Glutamatergic neuron (in vitro differentiated cells): Measurements from ENCODE around the gene ABCA13. TPM values are rescaled to one million over a fixed set of nuclear protein-coding genes. Genes with fewer than 3 reads are reported as not detected.

Experiments
- DNase-seq: peaks from one replicate; pipeline ENCODE4 v3.0.0; 2022
- H3K27ac Mint-ChIP-seq: one replicate; pipeline ENCODE4 v1.8.0; 2020; ENCODE audit warnings: mild to moderate bottlenecking, mixed read lengths, inconsistent platforms; ENCODE audit not compliant: unreplicated experiment
- H3K27me3 Mint-ChIP-seq: one replicate; pipeline ENCODE4 v1.8.0; 2020; ENCODE audit warnings: mild to moderate bottlenecking, moderate library complexity, mixed read lengths, inconsistent platforms; ENCODE audit not compliant: unreplicated experiment
- H3K36me3 Mint-ChIP-seq: one replicate; pipeline ENCODE4 v1.8.0; 2020; ENCODE audit warnings: mild to moderate bottlenecking, mixed read lengths, inconsistent platforms; ENCODE audit not compliant: unreplicated experiment
- H3K4me1 Mint-ChIP-seq: one replicate; pipeline ENCODE4 v1.8.0; 2020; ENCODE audit warnings: mild to moderate bottlenecking, low read depth, mixed read lengths, inconsistent platforms; ENCODE audit not compliant: unreplicated experiment
- H3K4me3 Mint-ChIP-seq: one replicate; pipeline ENCODE4 v1.8.0; 2020; ENCODE audit warnings: mild to moderate bottlenecking, mixed read lengths, inconsistent platforms; ENCODE audit not compliant: unreplicated experiment
- H3K9me3 Mint-ChIP-seq: one replicate; pipeline ENCODE4 v1.8.0; 2020; ENCODE audit warnings: mild to moderate bottlenecking, moderate library complexity, mixed read lengths, inconsistent platforms; ENCODE audit not compliant: unreplicated experiment
- total RNA-seq: library from RNA; stranded (reverse); fragmentation: NEBNext Ultra II Directional; extraction: Animal tissue kit (Norgen Biotek cat#: 25700); gene quantifications from one replicate; pipeline ENCODE4 v1.2.1, GENCODE V29; 2021; ENCODE audit not compliant: unreplicated experiment
- TF ChIP-seq, protein P1 (sequence below): fragments of 200-600 bp; sonication (generic); IDR thresholded peaks from one replicate; pipeline ENCODE4 v1.5.0; 2021; ENCODE audit not compliant: partially characterized antibody, unreplicated experiment

Gene ABCA13
- total RNA-seq, 1 donor from 2014 or later, result 0.61 TPM

DNA sequence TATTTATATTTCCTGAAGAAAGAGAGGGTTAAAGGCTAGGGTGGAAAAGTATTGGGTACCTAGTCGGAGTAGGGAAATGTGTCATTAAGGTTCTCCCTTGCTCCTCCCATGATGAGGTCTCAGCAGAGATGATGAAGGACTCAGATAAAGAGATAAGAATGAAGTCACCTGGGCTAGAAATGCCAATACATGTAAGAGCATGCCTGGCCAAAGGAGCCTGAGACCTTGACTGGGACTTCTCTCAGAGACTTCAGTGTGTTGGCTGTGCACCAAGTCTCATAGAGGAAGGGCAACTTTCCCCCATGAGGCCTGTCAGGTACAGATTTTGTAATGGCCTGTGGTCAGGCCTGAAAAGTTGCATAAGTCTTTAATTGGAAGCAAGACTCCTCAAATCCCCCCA, 392.1 kb downstream of the ABCA13 start:
- peaks cover 3% of the 10 kb centered on the region for H3K36me3 Mint-ChIP-seq
- no peaks in the 10 kb centered on the region for H3K27me3 Mint-ChIP-seq
- no peak overlapping the region for H3K4me3 Mint-ChIP-seq

DNA sequence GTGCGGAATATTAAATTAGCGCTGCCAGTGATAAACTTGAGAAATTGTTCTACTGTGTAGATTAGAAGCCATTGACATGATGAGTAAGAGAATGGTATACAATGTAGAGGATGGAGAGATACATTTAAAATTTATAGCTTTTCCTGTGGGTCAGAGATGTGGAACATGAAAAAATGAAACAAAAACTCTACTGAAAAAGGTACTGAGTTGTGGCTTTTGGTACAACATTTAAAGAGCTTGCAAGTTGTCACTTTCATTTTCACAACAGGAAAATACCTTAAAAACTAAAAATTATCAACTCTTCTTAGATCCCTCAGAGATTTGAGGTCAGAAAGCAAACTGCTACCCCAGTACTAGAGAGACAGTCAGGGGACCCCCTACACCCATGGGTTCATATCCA, 404.3 kb downstream of the ABCA13 start:
- no peaks in the 10 kb centered on the region for H3K27me3 Mint-ChIP-seq
- H3K27ac Mint-ChIP-seq, result no peak overlapping the region
- TF ChIP-seq, protein P1, sequence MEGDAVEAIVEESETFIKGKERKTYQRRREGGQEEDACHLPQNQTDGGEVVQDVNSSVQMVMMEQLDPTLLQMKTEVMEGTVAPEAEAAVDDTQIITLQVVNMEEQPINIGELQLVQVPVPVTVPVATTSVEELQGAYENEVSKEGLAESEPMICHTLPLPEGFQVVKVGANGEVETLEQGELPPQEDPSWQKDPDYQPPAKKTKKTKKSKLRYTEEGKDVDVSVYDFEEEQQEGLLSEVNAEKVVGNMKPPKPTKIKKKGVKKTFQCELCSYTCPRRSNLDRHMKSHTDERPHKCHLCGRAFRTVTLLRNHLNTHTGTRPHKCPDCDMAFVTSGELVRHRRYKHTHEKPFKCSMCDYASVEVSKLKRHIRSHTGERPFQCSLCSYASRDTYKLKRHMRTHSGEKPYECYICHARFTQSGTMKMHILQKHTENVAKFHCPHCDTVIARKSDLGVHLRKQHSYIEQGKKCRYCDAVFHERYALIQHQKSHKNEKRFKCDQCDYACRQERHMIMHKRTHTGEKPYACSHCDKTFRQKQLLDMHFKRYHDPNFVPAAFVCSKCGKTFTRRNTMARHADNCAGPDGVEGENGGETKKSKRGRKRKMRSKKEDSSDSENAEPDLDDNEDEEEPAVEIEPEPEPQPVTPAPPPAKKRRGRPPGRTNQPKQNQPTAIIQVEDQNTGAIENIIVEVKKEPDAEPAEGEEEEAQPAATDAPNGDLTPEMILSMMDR, result no peak
- H3K36me3 Mint-ChIP-seq, result no peaks in the 10 kb centered on the region
- H3K4me1 Mint-ChIP-seq, result no peaks in the 10 kb centered on the region
- H3K4me3 Mint-ChIP-seq, result no peak overlapping the region
- no peak for DNase-seq
- H3K9me3 Mint-ChIP-seq, result no peaks in the 10 kb centered on the region

More for the DNA sequence above, 392.1 kb downstream of the ABCA13 start:
- H3K4me1 Mint-ChIP-seq, result peaks cover 3% of the 10 kb centered on the region
- TF ChIP-seq, protein P1, result no peak
- H3K9me3 Mint-ChIP-seq, result no peaks in the 10 kb centered on the region
- H3K27ac Mint-ChIP-seq, result no peak overlapping the region
- DNase-seq, result no peak

DNA sequence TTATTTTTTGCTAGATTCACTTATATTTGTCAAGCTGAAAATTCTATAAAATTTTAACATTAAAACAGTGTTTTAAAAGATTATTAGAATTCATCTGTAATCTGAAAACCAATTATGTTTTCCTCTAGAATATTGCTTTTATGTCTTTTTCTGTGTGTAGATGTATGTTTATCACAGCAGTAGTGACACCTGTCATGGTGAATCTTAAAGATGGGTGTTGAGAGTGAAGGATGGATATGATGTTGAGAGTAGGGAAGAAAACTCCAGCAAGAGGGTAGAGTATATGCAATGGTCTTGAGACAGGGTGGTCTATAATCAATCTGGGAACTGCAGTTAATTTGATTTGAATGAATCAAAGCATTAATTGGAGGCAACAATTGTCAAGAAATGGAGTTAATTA, 416.2 kb downstream of the ABCA13 start:
- DNase-seq, result no peak
- H3K9me3 Mint-ChIP-seq, result no peaks in the 10 kb centered on the region
- no peaks in the 10 kb centered on the region for H3K36me3 Mint-ChIP-seq
- H3K27ac Mint-ChIP-seq, result no peak overlapping the region
- TF ChIP-seq, protein P1, result no peak
- H3K4me3 Mint-ChIP-seq, result no peak overlapping the region
- H3K4me1 Mint-ChIP-seq, result no peaks in the 10 kb centered on the region
- H3K27me3 Mint-ChIP-seq, result peaks cover 2% of the 10 kb centered on the region

DNA sequence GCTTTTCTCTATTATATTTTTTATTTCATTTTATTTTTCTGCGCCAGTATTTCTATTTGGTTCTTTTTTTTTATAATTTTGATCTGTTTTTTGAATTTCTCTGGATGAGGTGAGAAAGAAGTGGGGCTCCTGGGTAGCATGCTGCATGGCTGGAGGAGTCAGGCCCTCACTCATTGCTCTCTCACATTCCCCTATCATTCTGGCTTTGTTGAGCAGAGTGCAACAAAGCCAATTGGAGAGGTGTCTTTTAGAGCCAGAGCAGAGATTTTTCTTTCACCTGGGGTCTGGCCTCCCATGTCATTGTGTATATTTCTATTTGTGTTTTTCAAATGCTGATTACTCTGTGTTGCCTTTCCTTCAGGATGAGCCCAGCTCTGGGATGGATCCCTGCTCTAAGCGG, 423.1 kb downstream of the ABCA13 start:
- Mint-ChIP-seq H3K9me3 (no peaks in the 10 kb centered on the region), H3K36me3 (no peaks in the 10 kb centered on the region), H3K4me1 (no peaks in the 10 kb centered on the region), H3K4me3 (no peak overlapping the region), H3K27me3 (no peaks in the 10 kb centered on the region), H3K27ac (no peak overlapping the region)
- TF ChIP-seq, protein P1, result no peak
- no peak for DNase-seq

DNA sequence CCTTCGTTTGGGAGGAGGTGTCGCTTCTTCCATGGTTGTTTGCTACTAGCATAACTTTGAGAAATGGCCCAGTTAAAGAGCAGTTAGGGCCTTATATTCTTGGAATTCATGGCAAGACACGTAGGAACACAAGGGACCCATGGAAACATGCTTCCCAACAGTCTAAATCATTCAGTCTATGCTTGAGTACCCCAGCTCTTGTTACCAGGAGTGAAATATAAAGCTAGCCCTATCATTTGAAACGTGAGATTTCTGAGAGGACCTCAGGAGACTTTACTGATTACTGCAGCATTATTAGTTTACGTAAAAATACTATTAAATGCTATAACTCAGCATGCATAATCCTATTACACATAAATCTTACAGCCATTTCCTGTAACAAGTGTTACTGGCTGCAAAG, 424.5 kb downstream of the ABCA13 start:
- Mint-ChIP-seq H3K36me3 (no peaks in the 10 kb centered on the region), H3K4me1 (no peaks in the 10 kb centered on the region), H3K27ac (no peak overlapping the region), H3K9me3 (no peaks in the 10 kb centered on the region), H3K27me3 (no peaks in the 10 kb centered on the region), H3K4me3 (no peak overlapping the region)
- TF ChIP-seq, protein P1, result no peak
- DNase-seq, result no peak
